GM21447 (cell line): ENCODE data around the gene CAMK4.

Experiments used
- ATAC-seq: cut with Tn5 transposase; IDR thresholded peaks from one replicate; pipeline ENCODE4 v1.9.1; 2021; ENCODE audit not compliant: unreplicated experiment

CAMK4 gene

DNA sequence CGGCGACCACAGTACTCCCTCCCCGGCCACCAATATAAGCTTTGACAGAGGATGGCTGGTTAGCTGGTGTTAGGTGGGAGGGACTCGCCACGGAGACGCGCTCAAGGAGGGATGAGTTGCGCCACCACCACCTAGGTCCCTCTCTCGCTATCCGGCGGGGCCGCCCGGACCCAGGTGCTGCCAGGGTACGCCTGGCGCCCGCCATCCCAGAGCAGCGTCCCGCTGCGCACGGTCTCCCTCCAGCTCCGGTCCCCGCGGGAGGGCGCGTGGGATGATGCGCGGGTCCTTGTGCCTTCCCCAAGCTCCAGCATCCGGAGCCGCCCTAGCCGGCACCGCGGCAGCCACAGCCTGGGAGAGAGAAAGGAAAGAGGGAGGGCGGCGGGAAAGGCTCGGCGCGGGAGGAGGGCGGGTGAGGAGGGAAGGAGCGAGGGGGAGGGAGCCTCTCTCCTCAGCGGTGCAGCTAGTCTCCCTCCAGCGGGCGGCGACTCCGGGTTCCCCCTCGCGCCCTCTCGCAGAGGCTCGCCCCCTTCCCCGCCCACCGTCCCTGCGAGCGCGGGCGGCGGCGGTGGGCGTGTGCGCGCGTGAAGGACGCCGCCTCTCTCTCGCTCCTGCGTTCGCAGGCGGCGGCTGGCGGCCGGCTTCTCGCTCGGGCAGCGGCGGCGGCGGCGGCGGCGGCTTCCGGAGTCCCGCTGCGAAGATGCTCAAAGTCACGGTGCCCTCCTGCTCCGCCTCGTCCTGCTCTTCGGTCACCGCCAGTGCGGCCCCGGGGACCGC is at the start of gene CAMK4:
TSS of gene CAMK4 (plus strand) at position 598 of the 774 bp plus-strand sequence. CDS start at position 698, 100 bp downstream.
- ATAC-seq = peak; percentile 56

DNA sequence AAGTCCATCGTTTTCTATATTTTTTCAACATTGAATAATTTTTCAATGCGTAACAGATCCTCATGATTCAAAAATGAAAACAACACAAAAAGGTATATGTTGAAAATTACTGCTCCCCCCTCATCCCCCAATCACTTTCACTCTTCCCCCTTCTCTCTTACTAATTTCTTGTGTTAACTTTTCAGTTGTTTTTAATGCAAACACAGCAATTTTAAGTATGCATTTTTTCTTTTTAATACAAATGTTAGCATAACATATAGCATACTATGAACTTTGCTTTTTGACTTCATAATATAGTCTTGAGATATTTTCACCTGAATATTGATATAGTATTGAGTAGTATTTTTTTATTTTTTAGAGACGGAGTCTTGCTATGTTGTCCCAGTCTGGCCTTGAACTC is 41.1 kb upstream of the CAMK4 start:
- ATAC-seq = no peak

DNA sequence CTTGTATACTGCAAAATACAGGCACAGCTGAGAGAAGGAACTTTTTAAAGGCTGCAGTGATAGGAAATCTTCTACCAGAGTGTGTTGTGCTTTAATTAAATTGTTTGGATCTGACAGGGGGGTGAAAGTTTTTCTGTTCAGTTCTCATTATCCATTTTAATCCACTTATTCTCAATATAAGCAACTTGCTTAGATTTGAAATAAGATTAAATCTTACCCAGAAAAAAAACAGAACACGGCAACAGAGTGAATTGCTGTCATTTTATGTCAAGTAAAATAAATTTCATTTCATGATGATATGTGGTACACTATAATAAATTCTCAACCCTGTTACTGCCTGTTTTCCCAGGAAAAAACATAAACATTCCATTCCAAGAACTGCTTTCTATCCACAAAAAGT is 37.1 kb upstream of the CAMK4 start:
- ATAC-seq = no peak

GRCh38 chr5:111194053-111194452 is 30.1 kb upstream of the CAMK4 start:
- ATAC-seq = no peak

- ATAC-seq = no peak
These were observed 29.3 kb upstream of the CAMK4 start for GRCh38 chr5:111194925-111195324.

DNA sequence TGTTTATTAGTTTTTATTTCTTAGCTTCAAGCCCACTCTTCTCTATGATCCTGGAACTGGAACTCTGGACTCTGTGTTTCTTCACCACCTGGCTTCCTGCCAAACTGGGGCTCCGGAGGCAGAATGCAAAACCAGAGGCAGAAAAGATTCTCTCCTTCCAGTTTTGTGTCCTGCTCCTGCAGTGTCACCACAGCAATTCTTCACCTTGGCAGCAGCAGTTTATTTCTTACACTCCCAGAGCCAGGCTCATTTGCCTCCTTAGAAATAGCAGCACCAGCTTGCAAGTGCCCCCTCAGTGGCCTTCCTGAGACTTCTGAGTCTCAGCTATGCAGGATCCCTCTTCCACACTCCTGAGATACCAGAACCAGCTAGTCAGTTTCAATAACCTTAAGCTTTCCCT is 26.7 kb upstream of the CAMK4 start:
- ATAC-seq = no peak

GRCh38 chr5:111198281-111198966 is 25.8 kb upstream of the CAMK4 start:
- no peak for ATAC-seq

DNA sequence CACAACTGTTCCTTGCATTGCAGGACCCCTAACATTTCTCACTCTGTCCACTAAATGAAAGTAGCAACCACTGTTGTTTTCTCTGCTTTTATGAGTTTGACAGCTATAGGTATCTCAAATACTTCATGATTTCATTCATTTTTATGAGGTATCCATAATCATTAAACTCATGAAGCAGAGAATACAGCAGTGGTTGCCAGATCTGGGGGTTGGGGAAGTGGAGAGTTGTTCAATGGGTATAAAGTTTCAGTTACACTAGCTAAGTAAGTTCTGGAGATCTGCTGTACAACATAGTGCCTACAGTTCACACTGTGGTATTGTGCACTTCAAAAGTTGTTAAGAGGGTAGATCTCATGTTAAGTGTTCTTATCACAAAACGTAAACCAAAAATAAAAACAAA is 23.4 kb upstream of the CAMK4 start:
- ATAC-seq = no peak

DNA sequence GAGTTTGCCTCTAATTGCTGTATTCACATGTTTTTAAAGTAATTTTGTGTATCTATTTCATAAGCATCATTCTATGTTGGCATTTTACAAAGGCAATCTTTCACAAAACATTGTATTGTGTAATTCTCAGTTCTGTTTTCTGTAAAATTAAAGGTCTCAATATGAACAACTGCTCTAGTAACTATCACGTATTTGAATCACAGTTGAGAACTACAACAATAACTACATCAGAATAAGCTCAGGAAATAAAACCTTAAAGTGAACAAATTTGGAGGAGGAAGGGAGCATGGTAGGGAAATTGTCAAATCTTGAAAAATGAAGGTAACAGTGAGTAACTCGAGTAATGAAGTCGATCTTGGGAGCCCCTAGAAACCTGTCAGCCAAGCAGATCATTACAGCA is 22.5 kb upstream of the CAMK4 start:
- ATAC-seq = no peak

DNA sequence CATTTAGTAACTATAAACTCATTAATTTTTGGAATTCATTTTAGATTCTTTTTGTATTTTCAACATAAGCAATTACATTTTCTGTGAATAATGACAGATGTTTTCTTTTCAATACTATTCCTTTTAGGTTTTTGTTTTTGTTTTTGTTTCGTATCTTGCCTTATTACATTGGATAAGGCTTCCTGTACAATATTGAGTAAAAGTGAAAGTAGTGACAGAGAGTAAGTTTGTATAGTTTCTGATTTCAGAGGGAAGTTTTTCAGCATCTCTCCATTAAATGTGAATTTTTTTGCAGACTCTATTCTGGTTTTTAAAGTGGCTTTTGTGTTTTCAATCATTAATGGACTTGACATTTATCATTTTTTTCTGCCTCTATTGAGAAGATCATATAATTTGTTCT is 12.8 kb upstream of the CAMK4 start:
- ATAC-seq = peak; percentile 93

DNA sequence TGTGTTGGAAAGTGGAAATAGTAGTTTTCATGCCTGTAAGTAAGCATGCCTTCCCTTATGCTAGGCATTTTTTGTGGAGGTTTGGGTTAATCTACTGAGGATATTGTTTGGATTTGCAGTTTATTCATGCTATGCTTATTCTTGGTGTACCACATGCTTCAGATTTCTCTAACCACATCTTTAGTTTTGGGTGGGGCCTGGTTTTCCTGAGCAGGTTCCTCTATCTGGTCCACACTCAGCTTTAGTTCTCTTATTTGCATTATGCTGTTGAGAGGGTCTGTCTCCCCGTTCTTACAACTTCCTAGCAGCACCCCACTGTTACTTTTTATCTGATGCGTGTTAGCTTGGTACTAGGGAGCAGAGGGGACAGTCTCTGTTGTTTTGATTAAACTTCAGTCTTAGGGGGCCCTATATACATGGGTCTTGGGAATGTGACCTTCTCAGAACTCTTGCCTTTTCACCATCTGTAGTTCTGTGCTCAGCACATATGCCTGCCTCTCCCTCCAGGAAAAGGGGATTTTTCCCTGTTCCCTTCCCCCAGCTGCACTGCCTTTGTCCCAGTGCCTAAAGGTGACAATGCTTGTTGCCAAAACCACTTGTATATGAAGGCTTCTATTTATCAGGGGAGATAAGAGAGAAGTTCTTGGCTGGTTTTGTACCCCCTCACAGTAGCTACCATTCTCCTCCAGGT is 10.0 kb upstream of the CAMK4 start:
- no peak for ATAC-seq

GRCh38 chr5:111215971-111216370 is 8.2 kb upstream of the CAMK4 start:
- no peak for ATAC-seq

DNA sequence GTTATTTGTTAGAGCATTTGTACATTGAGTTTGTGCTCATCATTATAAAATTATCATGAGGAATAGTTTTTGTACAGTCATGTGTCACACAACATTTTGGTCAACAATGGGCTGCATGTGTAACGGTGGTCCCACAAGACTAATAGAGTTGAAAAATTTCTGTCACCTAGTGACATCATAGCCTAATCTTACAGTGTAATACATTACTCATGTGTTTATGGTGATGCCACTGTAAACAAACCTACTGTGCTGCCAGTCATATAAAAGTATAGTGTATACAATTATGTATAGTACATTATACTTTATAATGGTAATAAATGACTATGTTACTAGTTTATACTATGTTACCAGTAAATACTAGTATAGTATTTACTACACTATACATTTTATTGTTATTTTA is 3.0 kb upstream of the CAMK4 start:
- ATAC-seq = no peak

GRCh38 chr5:111223101-111223786 is 940 bp upstream of the CAMK4 start:
- no peak for ATAC-seq

- ATAC-seq = peak; percentile 25
These were observed 569 bp downstream of the CAMK4 start for GRCh38 chr5:111224561-111225345.

DNA sequence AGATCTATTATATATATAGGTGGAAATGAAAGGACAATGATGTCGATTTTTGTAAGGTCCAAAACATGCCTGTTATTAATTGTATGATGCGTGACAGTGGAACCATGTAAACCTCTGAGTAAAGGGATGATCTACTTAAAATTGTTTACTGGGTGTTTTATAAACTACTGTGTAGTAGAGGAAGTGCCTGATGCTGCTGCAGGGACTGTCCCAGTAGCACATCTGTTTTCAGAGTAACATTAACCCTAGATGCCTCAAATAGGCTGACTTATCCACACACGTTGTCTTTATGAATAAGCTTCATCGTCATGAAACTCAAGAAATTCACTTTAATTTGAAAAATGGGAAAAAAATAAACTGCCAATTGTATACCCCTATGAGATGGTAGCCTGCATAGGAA is 1.7 kb downstream of the CAMK4 start:
- peak; percentile 30 for ATAC-seq

DNA sequence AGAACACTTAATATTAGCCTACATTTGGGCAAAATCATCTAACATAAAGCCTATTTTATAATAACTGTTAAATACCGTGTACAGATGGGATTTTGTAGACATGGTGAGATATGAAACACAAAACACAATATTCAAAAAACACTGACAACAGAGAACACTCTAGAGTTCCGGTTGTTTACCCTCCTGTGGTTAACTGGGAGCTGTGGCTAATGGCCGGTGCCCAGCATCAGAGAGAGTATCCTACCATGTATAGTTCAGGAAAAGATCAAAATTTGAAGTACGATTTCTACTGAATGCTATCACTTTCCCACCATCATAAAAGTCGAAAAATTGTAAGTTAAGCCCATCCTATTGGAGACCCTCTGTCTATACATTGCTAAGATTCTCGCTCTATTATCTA is 2.4 kb downstream of the CAMK4 start:
- no peak for ATAC-seq

GRCh38 chr5:111227226-111227782 is 3.1 kb downstream of the CAMK4 start:
- no peak for ATAC-seq

- ATAC-seq = no peak
These were observed 3.6 kb downstream of the CAMK4 start for GRCh38 chr5:111227801-111228200.

DNA sequence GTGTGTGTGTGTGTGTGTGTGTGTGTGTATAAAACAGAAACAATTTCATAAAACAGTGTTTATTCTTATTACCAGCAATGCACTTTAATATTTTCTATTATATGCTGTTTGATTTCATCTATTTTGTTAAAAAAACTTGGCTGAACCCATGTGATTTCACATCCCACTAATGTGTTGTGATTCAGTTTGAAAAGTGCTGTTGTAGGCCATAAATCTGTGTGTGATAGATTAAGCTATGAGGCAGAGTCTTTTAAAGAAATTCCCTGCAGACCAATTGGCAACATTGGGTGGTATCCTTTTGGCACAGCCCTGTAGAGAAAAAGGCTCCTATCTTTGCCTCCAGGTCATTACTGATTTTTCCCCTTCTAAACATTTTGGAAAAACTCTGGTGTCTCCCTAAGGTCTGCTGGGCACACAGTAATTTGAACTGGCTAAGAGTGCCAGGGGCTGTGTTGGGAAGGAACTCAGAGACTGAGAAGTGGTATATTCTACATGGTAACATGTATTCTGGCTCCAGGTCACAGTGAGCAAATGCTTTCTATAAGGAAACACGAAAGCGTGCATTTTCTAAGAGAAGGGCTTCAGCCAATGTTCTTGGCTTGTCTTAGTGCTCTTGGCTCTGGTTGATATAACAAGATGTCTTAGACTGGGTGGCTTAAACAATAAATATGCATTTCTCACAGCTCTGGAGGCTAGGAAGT is 4.5 kb downstream of the CAMK4 start:
- ATAC-seq = no peak
